NCI-H82 treated with DMSO at 0.1 percent for 48 hours (cell line): ENCODE data around the gene C18orf32.
A peak's percentile ranks its signal among the peaks of the same experiment; 100 is the strongest.
"Not testable (repeated sequence)": the region's sequence is repeated elsewhere in the genome, so short reads cannot be mapped to it uniquely, and the experiment has no call there.

Experiments
- DNase-seq: peaks from one replicate; lab custom pipeline; 2025; ENCODE audit not compliant: unreplicated experiment; lab: John Stamatoyannopoulos, UW

The C18orf32 gene

DNA sequence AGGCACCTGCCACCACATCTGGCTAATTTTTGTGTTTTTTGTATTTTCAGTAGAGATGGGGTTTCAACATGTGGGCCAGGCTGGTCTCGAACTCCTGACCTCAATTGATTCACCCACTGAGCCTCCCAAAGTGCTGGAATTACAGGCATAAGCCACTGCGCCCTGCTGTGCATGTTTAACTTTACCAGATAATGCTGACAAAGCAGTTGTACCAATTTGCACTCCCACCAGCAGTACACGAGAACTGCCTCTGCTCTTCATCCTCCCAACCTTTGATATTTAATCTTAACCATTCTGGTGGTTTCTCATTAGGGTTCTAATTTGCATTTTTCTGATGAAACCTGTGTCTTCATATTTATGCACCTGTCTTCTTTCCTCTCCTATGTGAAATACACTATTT is 14.6 kb downstream of the C18orf32 start:
- no peak for DNase-seq

DNA sequence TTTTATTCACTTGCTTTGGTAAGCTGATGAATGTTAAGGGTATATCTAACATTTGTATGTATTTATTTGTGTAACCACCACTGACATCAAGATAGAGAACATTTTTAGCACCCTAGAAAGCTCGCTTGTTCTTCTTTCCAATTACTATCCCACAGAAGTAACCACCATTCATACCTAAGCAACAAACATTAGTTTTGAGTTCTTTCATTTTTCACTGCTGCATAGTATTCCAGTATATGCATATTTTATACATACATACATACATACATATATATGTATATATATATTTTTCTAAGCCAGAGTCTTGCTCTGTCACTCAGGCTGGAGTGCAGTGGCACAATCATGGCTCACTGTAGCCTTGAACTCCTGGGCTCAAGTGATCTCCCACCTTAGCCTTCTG is 15.5 kb downstream of the C18orf32 start:
- DNase-seq = no peak

DNA sequence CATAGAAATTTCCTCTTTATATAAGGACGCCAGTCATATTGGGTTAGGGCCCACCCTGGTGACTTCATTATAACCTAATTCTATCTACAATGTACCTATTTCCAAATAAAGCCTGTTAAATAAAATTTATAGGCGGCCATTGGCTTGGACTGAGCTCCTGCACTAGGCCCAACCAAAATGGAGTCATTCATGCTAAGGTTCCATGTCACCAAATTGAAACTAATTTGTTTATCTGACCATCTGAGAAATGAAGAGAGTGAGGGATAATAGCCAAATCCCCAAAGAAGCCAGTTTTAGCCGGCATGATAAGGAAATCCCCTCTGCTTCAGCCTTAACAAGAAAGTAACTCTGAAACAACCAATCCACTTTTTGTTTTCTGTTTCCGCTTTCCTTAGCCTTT is 19.4 kb downstream of the C18orf32 start:
- DNase-seq = no peak

DNA sequence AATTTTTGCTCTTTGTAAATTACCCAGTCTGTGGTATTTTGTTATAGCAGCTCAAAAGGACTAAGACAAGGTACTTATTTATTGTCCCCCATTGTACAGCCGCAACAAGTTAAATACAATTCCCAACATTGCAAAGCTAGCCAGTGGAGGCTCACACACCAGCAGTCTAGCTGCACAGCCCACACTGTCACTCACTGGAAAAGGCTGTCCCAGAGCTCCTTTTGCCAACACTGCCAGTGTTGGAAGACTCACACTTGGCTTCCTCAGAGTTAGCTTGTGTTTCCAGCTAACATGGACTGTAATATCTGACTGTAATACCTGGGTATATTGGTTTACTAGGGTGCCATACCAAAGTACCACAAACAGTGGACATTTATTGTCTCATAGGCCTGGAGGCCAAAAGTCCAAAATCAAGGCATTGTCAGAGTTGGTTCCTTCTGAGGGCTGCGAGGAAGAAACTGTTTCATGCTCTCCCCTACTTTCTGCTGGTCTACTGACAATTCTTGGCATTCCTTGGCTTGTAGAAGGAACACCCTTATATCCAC is 19.9 kb downstream of the C18orf32 start:
- no peak for DNase-seq

DNA sequence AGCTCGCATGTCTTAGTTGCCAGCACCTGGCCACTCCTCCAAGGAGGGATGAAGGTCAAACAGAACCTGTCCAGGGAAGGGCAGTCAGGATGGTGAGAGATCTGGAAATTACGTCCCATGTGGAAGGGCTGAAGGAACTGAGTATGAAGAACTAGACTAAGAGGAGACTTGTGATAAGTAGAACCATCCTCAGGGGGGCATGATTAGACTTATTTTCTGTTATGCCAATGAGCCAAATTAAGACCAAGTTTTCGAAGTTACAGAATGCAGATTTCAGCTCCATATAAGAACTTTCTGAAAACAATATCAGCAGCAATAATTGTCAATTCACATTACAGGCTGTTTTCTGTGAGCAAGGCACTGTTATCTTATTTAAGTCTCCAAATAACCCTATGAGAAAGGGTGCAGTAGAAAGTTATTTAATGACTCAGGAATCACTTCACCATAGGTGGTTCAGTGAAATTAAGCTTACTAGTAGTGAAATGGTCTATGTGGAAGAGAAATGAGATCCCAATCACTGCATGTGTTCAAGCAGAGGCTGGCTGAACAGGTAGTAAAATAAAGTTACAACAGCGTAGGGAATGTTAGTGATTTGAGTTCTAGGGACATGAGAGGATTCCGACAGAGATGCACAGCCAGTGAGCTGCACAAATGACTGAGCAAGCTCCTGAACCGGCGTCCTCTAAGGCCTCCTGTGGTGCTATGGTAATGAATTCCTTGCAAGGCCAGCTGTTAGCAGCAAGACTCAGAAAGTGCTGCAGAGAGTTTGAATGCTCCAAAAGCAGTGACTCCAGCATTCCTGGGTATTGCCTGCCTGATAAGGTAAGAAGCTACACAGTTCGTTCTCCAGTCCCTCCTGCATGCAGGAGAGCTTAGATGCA is 22.1 kb downstream of the C18orf32 start:
- DNase-seq = no peak

DNA sequence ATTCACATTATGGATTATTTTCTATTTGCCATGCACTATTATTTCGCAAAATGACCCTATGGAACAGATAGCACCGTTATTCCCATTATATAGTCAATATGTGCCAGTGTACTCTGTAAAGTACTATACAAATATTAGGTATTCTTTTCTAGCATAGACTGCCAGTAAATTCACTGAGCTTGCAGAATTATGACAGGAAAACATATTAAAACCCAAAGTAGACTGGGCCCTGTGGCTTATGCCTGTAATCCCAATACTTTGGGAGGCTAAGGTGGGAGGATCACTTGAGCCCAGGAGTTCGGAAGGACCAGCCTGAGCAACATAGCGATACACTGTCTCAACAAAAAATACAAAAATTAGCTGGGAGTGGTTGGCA is 25.4 kb downstream of the C18orf32 start:
- DNase-seq = no peak

DNA sequence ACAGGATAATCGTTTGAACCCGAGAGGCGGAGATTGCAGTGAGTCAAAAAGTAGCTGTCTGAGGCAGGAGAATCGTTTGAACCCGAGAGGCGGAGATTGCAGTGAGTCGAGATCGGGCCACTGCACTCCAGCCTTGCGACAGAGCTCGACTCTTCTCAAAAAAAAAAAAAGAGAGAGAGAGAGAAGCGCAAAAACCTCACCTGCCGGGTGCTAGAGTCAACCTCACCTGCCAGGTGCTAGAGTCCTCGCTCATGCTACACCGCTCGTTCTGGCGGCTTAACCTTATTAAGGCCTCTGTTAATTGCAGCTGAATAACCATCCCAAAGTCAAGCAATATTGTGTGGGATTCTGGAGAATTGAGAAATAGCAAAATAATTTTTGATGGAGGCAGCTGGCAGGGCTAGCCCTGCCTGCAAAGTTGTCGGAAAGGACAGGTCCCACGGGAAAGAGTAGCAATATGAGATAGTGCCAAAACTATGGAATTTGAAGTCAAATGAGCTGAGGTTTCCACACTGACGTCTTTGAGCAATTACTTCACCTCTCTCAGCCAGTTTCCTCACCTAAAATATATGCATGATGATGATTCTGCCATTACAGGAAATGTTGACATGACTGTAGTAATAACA is 25.9 kb downstream of the C18orf32 start:
- no peak for DNase-seq

DNA sequence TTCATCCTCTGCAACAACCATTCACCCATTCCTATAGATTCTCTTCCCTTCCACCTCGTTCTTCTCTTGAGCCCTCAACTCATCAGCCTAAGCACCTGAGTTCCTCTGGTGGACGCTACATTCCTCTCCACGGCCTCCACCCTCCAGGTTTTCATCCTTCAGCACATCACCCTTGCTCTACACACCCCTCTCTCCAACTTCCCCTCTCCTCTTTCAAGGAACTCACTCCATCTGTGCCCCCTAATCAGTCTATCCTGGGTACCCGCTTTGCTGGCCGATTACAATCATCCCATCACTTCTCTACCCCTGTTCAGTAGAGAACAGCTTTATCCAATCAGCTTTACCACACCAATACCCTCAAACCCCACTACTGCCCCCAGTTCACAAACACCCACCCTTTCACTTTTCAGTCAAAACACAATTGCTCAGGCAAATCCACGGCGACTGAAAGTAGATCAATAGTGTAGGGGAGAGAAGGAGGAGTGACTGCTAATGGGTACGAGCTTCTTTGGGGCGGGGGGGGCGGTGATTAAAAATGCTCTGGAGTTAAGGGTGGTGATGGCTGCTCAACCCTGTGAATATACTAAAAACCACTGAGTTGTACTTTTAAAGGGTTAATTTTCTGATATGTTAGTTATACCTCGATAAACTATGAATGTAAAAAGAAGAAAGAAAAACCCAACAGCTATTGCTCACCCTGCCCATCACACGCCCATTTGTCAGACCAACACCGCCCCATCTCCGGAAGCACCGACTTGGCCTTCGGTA is 27.4 kb downstream of the C18orf32 start:
- no peak for DNase-seq

DNA sequence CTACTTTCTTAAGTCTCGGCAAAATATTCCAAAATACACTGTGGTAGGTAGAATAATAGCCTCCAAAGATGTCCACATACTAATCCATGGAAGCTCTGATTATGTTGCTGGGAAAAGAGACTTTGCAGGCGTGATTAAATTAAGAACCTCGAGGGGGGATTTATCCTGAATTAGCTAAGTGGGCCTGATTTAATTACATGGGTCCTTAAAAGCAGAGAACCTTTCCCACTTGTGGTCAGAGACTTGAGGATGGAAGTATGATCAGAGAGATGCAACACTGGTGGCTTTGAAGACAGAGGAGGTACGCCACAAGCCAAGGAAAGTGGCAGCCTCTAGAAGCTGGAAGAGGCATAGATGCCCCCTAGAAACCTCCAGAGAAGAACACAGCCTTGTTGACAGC is 29.4 kb downstream of the C18orf32 start:
- peak; percentile 86 for DNase-seq

DNA sequence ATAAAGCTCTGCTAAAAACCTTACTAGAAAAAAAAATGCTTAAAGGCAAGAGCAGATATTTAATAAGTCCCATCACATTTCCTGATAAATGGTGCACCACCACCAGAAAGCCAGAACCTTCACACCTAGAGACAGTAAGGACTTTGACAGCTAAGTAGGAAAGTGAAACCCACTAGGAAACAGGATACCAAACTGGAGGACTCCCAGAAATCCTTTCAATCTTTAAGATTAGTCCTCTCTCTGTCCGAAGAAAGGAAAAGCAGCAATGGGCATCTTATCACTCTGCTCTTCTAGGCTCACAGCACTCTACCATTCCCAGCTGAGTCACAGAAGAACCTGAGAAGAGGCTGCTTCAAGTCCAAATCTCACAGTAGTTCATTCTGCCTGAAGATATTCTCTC is 30.2 kb downstream of the C18orf32 start:
- no peak for DNase-seq

DNA sequence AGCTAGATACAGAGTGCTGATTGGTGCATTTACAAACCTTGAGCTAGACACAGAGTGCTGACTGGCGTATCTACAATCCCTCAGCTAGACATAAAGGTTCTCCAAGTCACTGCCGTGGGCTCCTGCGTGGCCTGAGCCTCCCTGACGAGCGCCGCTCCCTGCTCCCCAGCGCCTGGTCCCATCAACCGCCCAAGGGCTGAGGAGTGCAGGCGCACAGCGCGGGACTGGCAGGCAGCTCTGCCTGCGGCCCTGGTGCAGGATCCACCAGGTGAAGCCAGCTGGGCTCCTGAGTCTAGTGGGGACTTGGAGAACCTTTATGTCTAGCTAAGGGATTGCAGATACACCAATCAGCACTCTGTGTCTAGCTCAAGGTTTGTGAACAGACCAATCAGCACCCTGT is 34.5 kb downstream of the C18orf32 start:
- DNase-seq = not testable (repeated sequence)

DNA sequence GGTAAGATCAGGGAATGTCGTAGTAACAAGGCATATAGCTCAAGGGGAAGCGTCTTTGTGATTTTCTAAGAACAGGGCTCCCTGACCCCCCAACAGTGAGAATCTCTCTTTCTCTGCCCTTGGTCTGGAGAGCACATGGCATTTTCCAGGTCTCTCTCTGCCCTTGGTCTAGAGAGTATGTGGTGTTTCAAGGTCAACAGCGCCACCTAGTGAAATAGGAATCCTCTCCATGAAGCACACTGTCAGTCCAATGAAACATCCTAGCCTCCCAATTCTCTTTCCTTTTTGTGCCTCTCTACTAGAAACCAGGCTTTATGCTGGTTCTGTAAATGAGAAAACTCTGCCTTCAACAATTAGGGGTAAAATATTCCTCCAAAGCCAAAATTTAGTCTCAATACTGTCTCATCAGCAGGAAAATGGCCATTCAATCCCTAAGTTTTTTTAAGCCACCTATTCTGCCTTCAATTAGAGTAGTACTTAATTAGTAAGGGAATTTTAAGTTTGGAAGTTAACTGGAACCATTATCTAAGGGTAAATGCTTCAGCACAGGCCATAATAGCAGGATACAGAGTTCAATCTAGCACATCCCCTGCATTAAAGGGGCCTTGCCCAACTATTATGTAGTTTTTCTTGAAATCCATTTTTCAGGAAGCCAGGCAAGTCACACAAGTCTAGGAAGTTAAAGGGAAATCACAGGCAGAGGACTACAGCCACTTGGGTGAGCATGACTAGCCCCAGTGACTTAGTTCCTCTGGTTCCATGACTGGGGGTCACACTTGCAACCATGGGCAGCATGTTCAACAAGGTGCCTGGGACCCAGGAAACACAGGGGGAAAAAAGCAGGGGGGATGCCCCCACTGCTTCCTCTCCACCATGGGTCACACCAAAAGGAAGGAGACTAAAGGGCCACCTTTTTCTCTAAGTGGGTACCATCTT is 39.0 kb downstream of the C18orf32 start:
- peak; percentile 54 for DNase-seq

DNA sequence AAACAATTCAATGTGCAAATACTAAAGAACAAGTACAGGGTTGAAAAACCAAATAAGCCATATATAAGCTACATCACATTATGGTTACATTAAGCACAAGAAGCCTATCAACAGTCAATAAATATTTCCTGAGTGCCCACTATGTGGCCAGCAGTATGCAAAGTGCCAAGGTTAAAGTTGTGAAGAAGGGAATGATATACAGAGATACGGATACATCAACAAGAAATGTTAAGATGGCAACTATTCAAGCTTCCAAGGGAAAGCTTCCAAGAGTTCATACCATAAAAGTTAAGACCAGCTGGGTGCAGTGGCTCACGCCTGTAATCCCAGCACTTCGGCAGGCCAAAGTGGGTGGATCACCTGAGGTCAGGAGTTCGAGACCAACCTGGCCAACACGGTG is 40.6 kb downstream of the C18orf32 start:
- DNase-seq = no peak

DNA sequence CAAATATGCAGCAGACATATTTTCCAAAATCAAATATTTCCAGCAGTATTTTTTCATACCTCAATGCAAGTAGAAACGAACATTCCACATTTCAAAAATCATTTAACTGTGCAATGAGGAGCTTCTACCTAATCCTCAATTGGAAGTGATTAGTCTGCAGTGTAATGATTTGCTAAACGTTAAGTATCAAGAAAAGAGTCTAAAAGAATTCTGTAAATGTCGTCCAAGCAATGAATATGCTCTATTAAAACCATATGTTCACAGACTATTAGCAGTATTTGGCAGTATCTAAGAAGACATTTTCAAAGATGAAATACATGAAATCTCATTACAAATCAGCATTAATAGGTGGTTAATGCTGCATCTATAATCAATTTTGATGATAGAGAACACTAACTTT is 42.5 kb downstream of the C18orf32 start:
- no peak for DNase-seq

DNA sequence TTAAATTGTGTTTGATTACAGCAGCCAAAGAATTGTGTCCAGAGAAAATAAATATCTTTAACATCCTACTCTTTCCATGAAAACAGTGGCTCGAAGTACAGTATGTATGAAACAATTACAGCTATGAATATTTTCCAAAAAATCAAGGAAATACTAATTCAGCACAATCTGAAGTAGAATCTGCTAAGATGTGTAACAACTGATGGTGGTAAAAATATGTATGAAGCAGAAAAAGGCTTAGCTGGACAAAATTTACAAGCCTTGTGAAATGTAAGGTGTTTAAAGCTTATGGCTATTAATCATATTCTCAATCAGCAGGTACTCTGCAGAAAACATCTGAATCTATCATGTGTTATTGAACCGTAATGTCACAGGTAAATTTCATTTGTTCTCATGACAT is 43.2 kb downstream of the C18orf32 start:
- DNase-seq = no peak

DNA sequence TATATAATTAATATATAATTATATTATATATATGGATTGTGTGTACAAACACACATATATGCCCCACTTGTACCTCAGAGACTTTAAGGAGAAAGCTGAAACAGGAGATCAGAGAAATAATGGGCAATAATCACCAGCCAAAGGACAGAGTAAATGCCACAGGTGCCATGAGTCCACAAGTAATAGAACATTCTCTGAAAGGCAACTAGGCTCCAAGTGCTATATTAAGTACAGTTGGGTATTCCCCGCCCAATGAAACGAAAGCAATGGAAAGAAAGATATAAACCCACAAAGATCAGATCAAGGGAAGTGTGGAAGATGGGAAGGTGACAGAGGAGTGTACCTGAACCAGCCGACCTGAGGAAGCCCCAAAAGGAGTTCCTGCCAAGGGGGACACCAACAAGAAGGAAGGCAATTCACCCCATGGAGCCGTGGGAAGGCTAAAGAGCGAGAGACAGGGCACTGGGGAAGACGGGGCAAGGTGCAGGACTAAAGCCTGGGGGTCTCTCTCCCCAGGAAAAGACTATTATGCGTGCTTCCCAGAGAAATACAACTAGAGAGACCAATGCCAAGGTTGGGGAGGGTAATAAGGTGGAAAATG is 45.6 kb downstream of the C18orf32 start:
- DNase-seq = no peak

DNA sequence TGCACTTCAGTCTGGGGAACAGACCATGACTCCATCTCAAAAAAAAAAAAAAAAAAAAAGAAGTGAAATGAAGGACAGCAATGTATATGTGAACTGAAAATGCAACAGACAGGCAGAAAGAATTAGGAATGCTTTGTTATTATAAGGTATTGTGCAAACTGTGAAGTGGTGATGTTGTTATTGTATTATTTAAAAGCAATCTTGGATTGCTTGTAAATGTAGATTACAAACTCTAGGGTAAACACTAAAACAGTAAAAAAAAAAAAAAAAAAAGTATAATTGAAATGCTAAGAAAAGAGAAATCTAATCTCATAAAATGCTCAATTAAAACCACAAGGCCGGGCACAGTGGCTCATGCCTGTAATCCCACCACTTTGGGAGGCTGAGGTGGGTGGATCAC is 51.9 kb downstream of the C18orf32 start:
- no peak for DNase-seq

DNA sequence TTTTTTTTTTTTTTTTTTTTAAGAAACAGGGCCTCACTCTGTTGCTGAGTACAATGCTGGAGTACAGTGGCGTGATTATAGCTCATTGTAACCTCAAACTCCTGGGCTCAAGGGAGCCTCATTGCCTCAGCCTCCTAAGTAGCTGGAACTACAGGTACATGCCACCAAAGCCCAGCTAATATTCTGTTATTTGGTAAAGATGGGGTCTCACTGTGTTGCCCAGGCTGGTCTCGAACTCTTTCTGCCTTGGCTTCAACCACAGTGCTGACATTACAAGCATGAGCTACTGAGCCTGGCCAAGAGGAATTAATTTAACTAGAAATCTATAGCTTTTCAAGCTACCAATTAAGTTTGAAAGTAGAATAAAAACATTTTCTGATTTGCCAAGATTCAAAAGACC is 54.4 kb downstream of the C18orf32 start:
- DNase-seq = no peak

DNA sequence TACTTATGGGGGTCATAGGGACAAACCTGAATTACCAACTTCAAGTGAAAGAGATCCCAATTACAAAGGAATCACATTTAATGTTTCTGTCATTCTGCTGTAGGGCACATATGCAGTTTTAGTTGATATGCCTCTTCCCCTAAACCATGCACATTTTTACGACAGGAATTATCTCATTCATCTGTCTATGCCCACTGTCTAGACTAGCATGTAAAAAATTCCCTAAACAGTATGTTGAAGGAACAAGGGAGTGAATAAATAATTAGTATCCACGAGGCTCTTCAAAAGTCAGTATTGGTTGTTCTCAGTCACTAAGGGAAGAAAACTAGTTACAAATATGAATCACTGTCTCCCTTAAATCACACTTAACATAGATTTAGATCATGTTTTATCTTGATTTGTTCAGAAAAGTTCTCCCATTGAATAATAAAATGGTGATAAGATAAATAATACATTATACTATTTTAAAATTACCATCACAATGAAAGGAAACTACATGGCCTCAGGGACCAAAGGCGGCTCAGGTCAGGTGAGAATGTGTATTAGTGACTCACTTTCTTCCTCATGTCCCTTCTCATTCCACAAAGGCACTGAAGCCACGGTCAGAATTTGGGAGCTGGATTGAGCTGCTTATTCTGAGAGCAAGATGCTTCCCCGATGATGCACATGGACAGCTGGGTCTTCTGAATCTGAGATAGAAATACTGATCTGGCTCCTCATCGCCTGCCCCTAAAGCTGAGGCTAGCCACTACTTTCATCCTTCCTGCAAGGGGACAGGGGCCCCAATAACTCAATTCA is 55.7 kb downstream of the C18orf32 start:
- DNase-seq = no peak
